Lower lobe of right lung (tissue), 2 donors: ENCODE data around the gene TULP1. TPM values are rescaled to one million over a fixed set of nuclear protein-coding genes. Genes with fewer than 3 reads are reported as not detected.
A peak's percentile ranks its signal among the peaks of the same experiment; 100 is the strongest.
"Not testable (repeated sequence)": the region's sequence is repeated elsewhere in the genome, so short reads cannot be mapped to it uniquely, and the experiment has no call there.

Experiments used
- ATAC-seq, 2 donors: fragments of 200-7000 bp; cut with Tn5 transposase; one replicate each; pipeline ENCODE4 v1.9.1; 2020 to 2022; ENCODE audit warnings: mild to moderate bottlenecking in 2 of 2, moderate library complexity in 2 of 2
- DNase-seq: peaks from one replicate; pipeline ENCODE4 v3.0.0-alpha.2; 2020
- H3K27ac ChIP-seq: fragments of 200-600 bp; one replicate; pipeline ENCODE4 v1.8.0; 2022
- H3K27me3 ChIP-seq: fragments of 200-600 bp; one replicate; pipeline ENCODE4 v1.8.0; 2022; ENCODE audit warnings: low read depth
- H3K36me3 ChIP-seq: fragments of 200-600 bp; one replicate; pipeline ENCODE4 v1.8.0; 2022; ENCODE audit warnings: mild to moderate bottlenecking
- H3K4me1 ChIP-seq: fragments of 200-600 bp; one replicate; pipeline ENCODE4 v1.8.0; 2022
- H3K4me3 ChIP-seq: fragments of 200-600 bp; one replicate; pipeline ENCODE4 v1.8.0; 2022; ENCODE audit warnings: mild to moderate bottlenecking
- H3K9me3 ChIP-seq: fragments of 200-600 bp; one replicate; pipeline ENCODE4 v1.8.0; 2022
- intact Hi-C: fragments of 100-400 bp; cut with DNase I; formaldehyde crosslinking; loops from one replicate; pipeline ENCODE4 v1.11.0; 2022
- total RNA-seq: library from RNA; stranded (reverse); fragmentation: NEBNext Ultra II Directional; extraction: Animal tissue kit (Norgen Biotek cat#: 25700); gene quantifications from one replicate; pipeline ENCODE4 v1.2.1, GENCODE V29; 2021
- TF ChIP-seq, protein P1 (sequence below): fragments of 200-600 bp; IDR thresholded peaks from one replicate; pipeline ENCODE4 v1.8.0; 2022; ENCODE audit warnings: antibody characterized with exemption, mild to moderate bottlenecking
- donor health status: DM: no; HTN: yes; CAD: no; lungs with severe emphysema.

TULP1 gene
- total RNA-seq, 1 donor from 2014 or later, result not detected

DNA sequence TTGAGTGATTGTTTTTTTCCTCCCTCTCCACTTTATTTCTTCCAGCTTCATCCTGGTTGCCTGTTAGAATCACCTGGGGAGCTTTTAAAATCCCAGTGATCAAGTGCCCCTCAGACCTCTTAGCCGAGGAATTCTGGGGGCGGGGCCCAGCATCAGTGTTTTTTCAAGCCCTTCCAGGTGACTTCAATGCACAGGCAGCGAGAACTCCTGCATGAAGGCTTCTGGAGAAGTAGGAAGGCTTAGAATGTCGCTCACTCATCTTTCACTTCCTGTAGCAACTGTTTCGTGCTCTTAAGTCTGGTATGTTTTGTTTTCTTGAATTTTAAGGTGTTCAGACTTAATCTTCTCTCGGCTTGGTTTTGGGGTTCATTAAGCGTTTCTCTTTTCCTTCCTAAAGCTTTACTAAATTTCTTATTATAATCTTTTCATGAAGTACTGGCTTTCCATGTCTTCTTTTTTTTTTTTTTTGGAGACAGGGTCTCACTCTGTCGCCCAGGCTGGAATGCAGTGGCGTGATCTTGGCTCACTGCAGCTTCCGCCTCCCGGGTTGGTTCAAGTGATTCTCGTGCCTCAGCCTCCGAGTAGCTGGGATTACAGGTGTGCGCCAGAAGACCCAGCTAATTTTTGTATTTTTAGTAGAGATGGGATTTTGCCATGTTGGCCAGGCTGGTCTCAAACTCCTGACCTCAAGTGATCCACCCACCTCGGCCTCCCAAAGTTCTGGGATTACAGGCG, 30.9 kb upstream of the TULP1 start:
- peak overlapping the region; percentile 13 for H3K4me3 ChIP-seq
- no peaks in the 10 kb centered on the region for H3K27me3 ChIP-seq
- peak overlapping the region; percentile 56 for H3K27ac ChIP-seq
- H3K9me3 ChIP-seq, result no peaks in the 10 kb centered on the region
- ATAC-seq (peak; percentile 85 to 88), DNase-seq (peak; percentile 63)
- TF ChIP-seq, protein P1, sequence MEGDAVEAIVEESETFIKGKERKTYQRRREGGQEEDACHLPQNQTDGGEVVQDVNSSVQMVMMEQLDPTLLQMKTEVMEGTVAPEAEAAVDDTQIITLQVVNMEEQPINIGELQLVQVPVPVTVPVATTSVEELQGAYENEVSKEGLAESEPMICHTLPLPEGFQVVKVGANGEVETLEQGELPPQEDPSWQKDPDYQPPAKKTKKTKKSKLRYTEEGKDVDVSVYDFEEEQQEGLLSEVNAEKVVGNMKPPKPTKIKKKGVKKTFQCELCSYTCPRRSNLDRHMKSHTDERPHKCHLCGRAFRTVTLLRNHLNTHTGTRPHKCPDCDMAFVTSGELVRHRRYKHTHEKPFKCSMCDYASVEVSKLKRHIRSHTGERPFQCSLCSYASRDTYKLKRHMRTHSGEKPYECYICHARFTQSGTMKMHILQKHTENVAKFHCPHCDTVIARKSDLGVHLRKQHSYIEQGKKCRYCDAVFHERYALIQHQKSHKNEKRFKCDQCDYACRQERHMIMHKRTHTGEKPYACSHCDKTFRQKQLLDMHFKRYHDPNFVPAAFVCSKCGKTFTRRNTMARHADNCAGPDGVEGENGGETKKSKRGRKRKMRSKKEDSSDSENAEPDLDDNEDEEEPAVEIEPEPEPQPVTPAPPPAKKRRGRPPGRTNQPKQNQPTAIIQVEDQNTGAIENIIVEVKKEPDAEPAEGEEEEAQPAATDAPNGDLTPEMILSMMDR, result no peak
- H3K36me3 ChIP-seq, result no peaks in the 10 kb centered on the region
- no peaks in the 10 kb centered on the region for H3K4me1 ChIP-seq
- intact Hi-C loops, result no loop called here

DNA sequence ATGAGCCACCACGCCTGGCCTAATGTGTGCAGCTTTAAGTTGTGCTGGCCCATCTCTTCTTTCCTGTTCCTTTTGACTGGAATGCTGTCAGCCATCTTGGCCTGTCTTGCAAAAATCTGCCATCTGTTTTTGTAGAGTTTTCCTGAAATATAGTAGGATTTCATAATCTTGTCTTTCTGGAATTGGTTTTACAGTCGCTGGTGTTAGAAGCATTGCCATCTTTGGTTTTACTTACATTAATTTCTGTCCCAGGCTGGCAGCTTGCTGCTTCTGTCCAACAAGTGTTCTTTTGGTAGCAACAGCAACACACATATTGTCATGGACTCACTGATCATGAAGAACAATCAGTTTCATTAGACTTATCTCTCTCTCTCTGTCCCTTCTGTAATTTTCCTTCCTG, 29.1 kb upstream of the TULP1 start:
- ATAC-seq, result no peak
- Histone ChIP-seq H3K36me3 (no peaks in the 10 kb centered on the region), H3K4me3 (no peak overlapping the region), H3K4me1 (no peaks in the 10 kb centered on the region), H3K9me3 (no peaks in the 10 kb centered on the region), H3K27ac (peak overlapping the region; percentile 76), H3K27me3 (no peaks in the 10 kb centered on the region)
- TF ChIP-seq, protein P1, result no peak
- intact Hi-C loops, result no loop called here
- no peak for DNase-seq

DNA sequence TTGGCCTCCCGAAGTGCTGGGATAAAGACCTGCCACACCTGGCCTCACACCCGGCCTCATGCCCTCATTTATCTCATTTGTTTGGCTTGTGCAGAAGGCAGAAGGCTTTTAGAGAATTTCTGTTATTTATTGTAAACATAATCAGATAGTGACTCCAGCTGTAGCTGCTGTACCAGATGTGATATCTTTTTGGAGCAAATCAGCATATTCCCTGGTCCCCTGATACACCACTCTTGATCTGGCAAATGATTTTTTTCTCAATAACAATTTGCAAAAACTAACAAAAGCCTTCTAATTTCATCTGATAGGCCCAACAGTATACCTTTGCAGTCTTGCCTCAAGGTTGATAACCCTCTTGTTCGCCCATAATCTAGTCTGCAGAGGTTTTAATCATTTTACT, 26.5 kb upstream of the TULP1 start:
- ATAC-seq, result no peak
- intact Hi-C loops, result no loop called here
- DNase-seq, result no peak
- TF ChIP-seq, protein P1, result no peak
- H3K27ac ChIP-seq, result no peak overlapping the region
- H3K36me3 ChIP-seq, result no peaks in the 10 kb centered on the region
- no peak overlapping the region for H3K4me3 ChIP-seq
- H3K4me1 ChIP-seq, result no peaks in the 10 kb centered on the region
- no peaks in the 10 kb centered on the region for H3K27me3 ChIP-seq
- H3K9me3 ChIP-seq, result no peaks in the 10 kb centered on the region

DNA sequence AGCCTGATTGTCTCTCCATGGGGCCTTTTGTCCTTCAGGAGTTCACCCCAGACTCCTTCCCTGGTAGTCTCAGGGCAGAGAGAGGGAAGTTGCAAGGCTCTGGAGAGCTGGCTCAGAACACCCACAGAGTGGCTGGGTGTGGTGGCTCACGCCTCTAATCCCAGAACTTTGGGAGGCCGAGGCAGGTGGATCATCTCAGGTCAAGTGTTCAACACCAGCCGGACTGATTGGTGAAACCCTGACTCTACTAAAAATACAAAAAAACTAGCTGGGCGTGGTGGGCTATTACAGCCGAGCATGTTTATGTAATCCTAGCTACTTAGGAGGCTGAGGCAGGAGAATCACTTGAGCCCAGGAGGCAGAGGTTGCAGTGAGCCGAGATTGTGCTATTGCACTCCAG, 23.2 kb upstream of the TULP1 start:
- intact Hi-C loops, H3K9me3 ChIP-seq, H3K27ac ChIP-seq, H3K4me1 ChIP-seq, H3K27me3 ChIP-seq, H3K36me3 ChIP-seq, ATAC-seq, H3K4me3 ChIP-seq, DNase-seq: not testable (repeated sequence)

DNA sequence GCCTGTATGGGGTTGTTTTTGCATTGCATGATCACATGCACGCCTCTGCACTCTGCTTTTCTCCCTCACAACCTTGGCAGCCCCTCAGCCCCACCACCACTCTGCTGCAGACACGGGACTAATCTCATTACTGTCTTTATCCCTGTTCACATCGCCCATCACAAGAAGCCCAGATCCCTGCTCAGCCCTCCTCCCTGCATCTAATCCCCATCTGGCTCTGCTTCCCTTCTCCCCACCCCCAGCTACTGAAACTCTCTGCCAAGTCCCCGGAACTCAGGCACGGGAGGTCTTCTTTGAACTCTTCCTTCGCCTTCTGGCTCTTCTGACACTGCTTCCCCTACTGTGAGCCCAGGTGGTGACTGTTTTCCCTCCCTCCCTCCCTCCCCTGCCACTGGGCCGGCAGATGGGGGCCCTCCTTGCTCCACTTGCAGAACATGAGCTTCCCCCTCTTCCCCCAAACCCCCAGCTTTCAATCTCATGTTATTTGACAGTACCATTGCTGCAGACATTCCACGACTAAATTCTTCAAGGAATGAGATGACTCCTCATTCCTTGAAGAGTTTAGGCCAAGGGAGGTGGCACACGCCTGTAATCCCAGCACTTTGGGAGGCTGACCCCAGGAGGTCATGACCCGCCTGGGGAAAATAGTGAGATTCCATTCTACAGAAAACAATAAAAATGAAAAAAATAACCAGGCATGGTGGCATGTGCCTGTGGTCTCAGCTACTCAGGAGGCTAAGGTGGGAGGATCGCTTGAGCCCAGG, 21.9 kb upstream of the TULP1 start:
- Histone ChIP-seq H3K9me3 (no peaks in the 10 kb centered on the region), H3K4me1 (no peaks in the 10 kb centered on the region), H3K4me3 (no peak overlapping the region), H3K27ac (no peak overlapping the region), H3K36me3 (no peaks in the 10 kb centered on the region), H3K27me3 (no peaks in the 10 kb centered on the region)
- DNase-seq (no peak), ATAC-seq (no peak)
- TF ChIP-seq, protein P1, result no peak
- intact Hi-C loops, result no loop called here

DNA sequence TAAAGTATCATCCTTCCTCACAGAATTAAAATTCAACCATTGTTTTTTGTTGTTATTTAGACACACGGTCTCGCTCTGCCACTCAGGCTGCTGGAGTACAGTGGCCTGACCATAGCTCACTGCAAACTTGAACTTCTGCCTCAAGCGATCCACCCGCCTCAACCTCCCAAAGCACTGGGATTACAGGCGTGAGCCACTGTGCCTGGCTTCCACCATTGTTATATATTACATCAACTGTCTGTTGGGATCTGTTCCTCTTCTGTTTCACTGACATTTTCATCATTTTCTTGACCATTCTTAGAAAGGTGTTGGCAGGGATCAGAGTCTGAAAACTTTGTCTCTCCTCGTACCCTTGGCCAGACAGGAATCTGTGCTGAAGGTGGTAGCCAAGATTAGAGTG, 21.3 kb upstream of the TULP1 start:
- H3K36me3 ChIP-seq, result no peaks in the 10 kb centered on the region
- DNase-seq (no peak), ATAC-seq (no peak)
- H3K27me3 ChIP-seq, result no peaks in the 10 kb centered on the region
- TF ChIP-seq, protein P1, result no peak
- no peak overlapping the region for H3K27ac ChIP-seq
- H3K9me3 ChIP-seq, result no peaks in the 10 kb centered on the region
- intact Hi-C loops, result no loop called here
- H3K4me1 ChIP-seq, result no peaks in the 10 kb centered on the region
- H3K4me3 ChIP-seq, result no peak overlapping the region
